H9 (cell line): ENCODE data around the gene CEACAM4. TPM values are rescaled to one million over a fixed set of nuclear protein-coding genes. Genes with fewer than 3 reads are reported as not detected.

Experiments
- DNase-seq: peaks from one replicate; pipeline ENCODE4 v3.0.0-alpha.2; 2017
- H2AFZ ChIP-seq: one replicate; pipeline ENCODE4 v1.6.1; 2013; ENCODE audit warnings: mild to moderate bottlenecking, low read length, control low read depth, moderate library complexity
- H2AK5ac ChIP-seq: 2 replicates; pipeline ENCODE4 v1.6.1; 2013; ENCODE audit warnings: low read length, control low read depth, mixed read lengths; ENCODE audit not compliant: insufficient read length
- H2BK120ac ChIP-seq: one replicate; pipeline ENCODE4 v1.6.1; 2013; ENCODE audit warnings: low read depth, mild to moderate bottlenecking, low read length, control low read depth, inconsistent platforms; ENCODE audit not compliant: poor library complexity, severe bottlenecking
- H2BK12ac ChIP-seq: 2 replicates; pipeline ENCODE4 v1.6.1; 2013; ENCODE audit warnings: low read length, control low read depth, mixed read lengths, low read depth; ENCODE audit not compliant: insufficient read length
- H2BK15ac ChIP-seq: 2 replicates; pipeline ENCODE4 v1.6.1; 2013; ENCODE audit warnings: low read depth, low read length, control low read depth
- H2BK20ac ChIP-seq: one replicate; pipeline ENCODE4 v1.6.1; 2013; ENCODE audit warnings: low read depth, mild to moderate bottlenecking, low read length, control low read depth, inconsistent platforms; ENCODE audit not compliant: poor library complexity, severe bottlenecking
- H2BK5ac ChIP-seq: 2 replicates; pipeline ENCODE4 v1.6.1; 2013; ENCODE audit warnings: low read length, control low read depth, mixed read lengths; ENCODE audit not compliant: insufficient read length
- H3K14ac ChIP-seq: 2 replicates; pipeline ENCODE4 v1.6.1; 2013; ENCODE audit warnings: low read length, control low read depth; ENCODE audit not compliant: insufficient read depth
- H3K18ac ChIP-seq: 2 replicates; pipeline ENCODE4 v1.6.1; 2013; ENCODE audit warnings: low read depth, mild to moderate bottlenecking, mixed read lengths, low read length, control low read depth; ENCODE audit not compliant: insufficient read length
- H3K23ac ChIP-seq: 2 replicates; pipeline ENCODE4 v1.6.1; 2013; ENCODE audit warnings: low read length, control low read depth, mixed read lengths, low read depth; ENCODE audit not compliant: insufficient read length
- H3K23me2 ChIP-seq: 2 replicates; pipeline ENCODE4 v1.6.1; 2013; ENCODE audit warnings: low read depth, mild to moderate bottlenecking, mixed read lengths, low read length, control low read depth; ENCODE audit not compliant: insufficient read length, poor library complexity, severe bottlenecking
- H3K27ac ChIP-seq: 2 replicates; pipeline ENCODE4 v1.5.1; 2013; ENCODE audit warnings: low read length, control low read depth, mixed read lengths, low read depth; ENCODE audit not compliant: insufficient read length
- H3K27me3 ChIP-seq: 2 replicates; pipeline ENCODE4 v1.6.1; 2013; ENCODE audit warnings: low read length, control low read depth, inconsistent platforms; ENCODE audit not compliant: insufficient read depth
- H3K4ac ChIP-seq: 2 replicates; pipeline ENCODE4 v1.6.1; 2013; ENCODE audit warnings: low read depth, mild to moderate bottlenecking, control low read depth, inconsistent platforms, low read length, moderate library complexity
- H3K4me1 ChIP-seq: 2 replicates; pipeline ENCODE4 v1.6.1; 2013; ENCODE audit warnings: low read length, control low read depth, inconsistent platforms; ENCODE audit not compliant: insufficient read depth
- H3K4me2 ChIP-seq: 2 replicates; pipeline ENCODE4 v1.6.1; 2013; ENCODE audit warnings: low read length, control low read depth, mixed read lengths; ENCODE audit not compliant: insufficient read length, insufficient read depth
- H3K56ac ChIP-seq: 2 replicates; pipeline ENCODE4 v1.6.1; 2013; ENCODE audit warnings: low read depth, mild to moderate bottlenecking, mixed read lengths, low read length, control low read depth; ENCODE audit not compliant: insufficient read length
- H3K79me1 ChIP-seq: 2 replicates; pipeline ENCODE4 v1.6.1; 2013; ENCODE audit warnings: low read depth, mild to moderate bottlenecking, moderate library complexity, low read length, control low read depth, inconsistent platforms; ENCODE audit not compliant: insufficient read depth, poor library complexity, severe bottlenecking
- H3K79me2 ChIP-seq: 2 replicates; pipeline ENCODE4 v1.6.1; 2013; ENCODE audit warnings: low read length, control low read depth, inconsistent platforms; ENCODE audit not compliant: insufficient read depth
- H3K9ac ChIP-seq: 2 replicates; pipeline ENCODE4 v1.6.1; 2013; ENCODE audit warnings: low read length, control low read depth, mixed read lengths; ENCODE audit not compliant: insufficient read length; ENCODE audit errors: extremely low read depth
- H3K9me3 ChIP-seq: one replicate; pipeline ENCODE4 v1.6.1; 2013; ENCODE audit warnings: low read depth, low read length, inconsistent platforms; ENCODE audit not compliant: control insufficient read depth
- H3T11ph ChIP-seq: one replicate; pipeline ENCODE4 v1.6.1; 2013; ENCODE audit warnings: mild to moderate bottlenecking, low read length, control low read depth, inconsistent platforms
- H4K20me1 ChIP-seq: one replicate; pipeline ENCODE4 v1.6.1; 2013; ENCODE audit not compliant: control insufficient read depth, insufficient read length, insufficient read depth
- H4K5ac ChIP-seq: 2 replicates; pipeline ENCODE4 v1.6.1; 2013; ENCODE audit warnings: low read depth, mild to moderate bottlenecking, mixed read lengths, low read length, control low read depth; ENCODE audit not compliant: insufficient read length
- H4K8ac ChIP-seq: replicated peaks from 2 replicates; pipeline ENCODE4 v1.6.1; 2013; ENCODE audit warnings: low read length, control low read depth, mixed read lengths, low read depth; ENCODE audit not compliant: insufficient read length
- H4K91ac ChIP-seq: 2 replicates; pipeline ENCODE4 v1.6.1; 2013; ENCODE audit warnings: low read depth, mild to moderate bottlenecking, moderate library complexity, mixed read lengths, low read length, control low read depth; ENCODE audit not compliant: insufficient read length
- H3K27ac Mint-ChIP-seq, 3 experiments: 2 replicates in 2 of 3; 3 replicates in 1 of 3; pipeline ENCODE4 v1.8.0; 2020 to 2021; ENCODE audit warnings: mixed read lengths in 3 of 3, mild to moderate bottlenecking in 1 of 3, moderate library complexity in 1 of 3
- H3K27me3 Mint-ChIP-seq: 2 replicates; pipeline ENCODE4 v1.8.0; 2021; ENCODE audit warnings: low read depth, mild to moderate bottlenecking, moderate library complexity, mixed read lengths
- H3K36me3 Mint-ChIP-seq, 3 experiments: 2 replicates in 2 of 3; 3 replicates in 1 of 3; pipeline ENCODE4 v1.8.0; 2020 to 2021; ENCODE audit warnings: low read depth in 3 of 3, mixed read lengths in 3 of 3; ENCODE audit not compliant: insufficient read depth in 1 of 3
- H3K4me1 Mint-ChIP-seq, 2 experiments: 2 replicates each; pipeline ENCODE4 v1.8.0; 2020; ENCODE audit warnings: mixed read lengths in 2 of 2
- H3K4me3 Mint-ChIP-seq, 2 experiments: 2 replicates in 1 of 2; 3 replicates in 1 of 2; pipeline ENCODE4 v1.8.0; 2020 to 2021; ENCODE audit warnings: mild to moderate bottlenecking in 2 of 2, mixed read lengths in 2 of 2, moderate library complexity in 1 of 2
- H3K9me3 Mint-ChIP-seq, 2 experiments: 2 replicates in 1 of 2; 3 replicates in 1 of 2; pipeline ENCODE4 v1.8.0; 2020; ENCODE audit warnings: mild to moderate bottlenecking in 2 of 2, mixed read lengths in 2 of 2, moderate library complexity in 1 of 2
- WGBS: extraction: QIAGEN DNeasy Blood & Tissue Kit; methylation state at CpG from one replicate; pipeline ENCODE4 v1.1.7; 2013; ENCODE audit warnings: missing lambda C conversion rate, low lambda C conversion rate, mixed read lengths; ENCODE audit not compliant: insufficient read length; ENCODE audit errors: extremely low coverage; 5-methylcytosine and 5-hydroxymethylcytosine counted together
- total RNA-seq: library from RNA; stranded (reverse); gene quantifications from 2 replicates; pipeline ENCODE4 v1.2.1, GENCODE V29; 2021
- TF ChIP-seq, protein P1 (sequence below): fragments of 200-600 bp; sonication (generic); conservative IDR thresholded peaks from 3 replicates; pipeline ENCODE4 v1.8.0; 2021; ENCODE audit warnings: antibody characterized with exemption, mild to moderate bottlenecking

The CEACAM4 gene
- total RNA-seq, 1 experiment from 2014 or later = not detected

GRCh38 chr19:41595890-41596280 lies 31.0 kb downstream of the CEACAM4 start:
- Histone ChIP-seq H3K27ac (no peak overlapping the region), H3K9me3 (peaks cover 6% of the 10 kb centered on the region), H3K23me2 (no peaks in the 10 kb centered on the region), H4K91ac (no peak overlapping the region), H3K56ac (no peak overlapping the region), H2AFZ (no peak overlapping the region), H4K5ac (no peak overlapping the region), H3K18ac (no peak overlapping the region), H3K9ac (no peak overlapping the region), H3K4ac (no peak overlapping the region), H3T11ph (no peak overlapping the region), H3K4me2 (no peak overlapping the region), H2BK20ac (no peak overlapping the region), H2BK120ac (no peak overlapping the region), H3K4me1 (no peaks in the 10 kb centered on the region), H4K20me1 (no peaks in the 10 kb centered on the region), H2BK12ac (no peak overlapping the region), H3K27me3 (no peaks in the 10 kb centered on the region; the same call in 1 of the 2 replicates), H3K14ac (no peak overlapping the region), H3K79me1 (no peaks in the 10 kb centered on the region), H3K79me2 (no peaks in the 10 kb centered on the region), H2AK5ac (no peak overlapping the region), H2BK15ac (no peak overlapping the region), H4K8ac (no peak overlapping the region), H3K23ac (no peak overlapping the region), H2BK5ac (no peak overlapping the region)
- Mint-ChIP-seq H3K4me3 (no peak overlapping the region), H3K4me1 (no peaks in the 10 kb centered on the region), H3K9me3 (peaks cover 48 to 80% of the 10 kb centered on the region in 2 experiments), H3K36me3 (peaks cover 0 to 8% (median 0%) of the 10 kb centered on the region in 3 experiments; a peak in 2 of 7 replicates), H3K27ac (no peak overlapping the region), H3K27me3 (no peaks in the 10 kb centered on the region; the same call in 1 of the 2 replicates)
- no CpG with 5 or more reads among the region's 3 CpGs for WGBS
- TF ChIP-seq, protein P1, sequence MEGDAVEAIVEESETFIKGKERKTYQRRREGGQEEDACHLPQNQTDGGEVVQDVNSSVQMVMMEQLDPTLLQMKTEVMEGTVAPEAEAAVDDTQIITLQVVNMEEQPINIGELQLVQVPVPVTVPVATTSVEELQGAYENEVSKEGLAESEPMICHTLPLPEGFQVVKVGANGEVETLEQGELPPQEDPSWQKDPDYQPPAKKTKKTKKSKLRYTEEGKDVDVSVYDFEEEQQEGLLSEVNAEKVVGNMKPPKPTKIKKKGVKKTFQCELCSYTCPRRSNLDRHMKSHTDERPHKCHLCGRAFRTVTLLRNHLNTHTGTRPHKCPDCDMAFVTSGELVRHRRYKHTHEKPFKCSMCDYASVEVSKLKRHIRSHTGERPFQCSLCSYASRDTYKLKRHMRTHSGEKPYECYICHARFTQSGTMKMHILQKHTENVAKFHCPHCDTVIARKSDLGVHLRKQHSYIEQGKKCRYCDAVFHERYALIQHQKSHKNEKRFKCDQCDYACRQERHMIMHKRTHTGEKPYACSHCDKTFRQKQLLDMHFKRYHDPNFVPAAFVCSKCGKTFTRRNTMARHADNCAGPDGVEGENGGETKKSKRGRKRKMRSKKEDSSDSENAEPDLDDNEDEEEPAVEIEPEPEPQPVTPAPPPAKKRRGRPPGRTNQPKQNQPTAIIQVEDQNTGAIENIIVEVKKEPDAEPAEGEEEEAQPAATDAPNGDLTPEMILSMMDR = no peak
- no peak for DNase-seq
